GM13977 (cell line): ENCODE measurements around the gene FBP1.
A peak's percentile ranks its signal among the peaks of the same experiment; 100 is the strongest.

Source experiments
- DNase-seq: peaks from one replicate; pipeline ENCODE4 v3.0.0; 2012; ENCODE audit warnings: low spot score
- in situ Hi-C: fragments of 300-500 bp; cut with MboI; formaldehyde crosslinking; loops from one replicate; pipeline ENCODE4 v1.12.0; 2022; ENCODE audit warnings: low sequenced_read_pairs, low pct_unique_long_range_greater_than_20kb, mixed read lengths, inconsistent platforms; ENCODE audit not compliant: unreplicated experiment
- TF ChIP-seq, protein P1 (sequence below): IDR thresholded peaks from 2 replicates; pipeline ENCODE4 v1.5.1; 2012; ENCODE audit warnings: mild to moderate bottlenecking, control low read depth; ENCODE audit not compliant: insufficient read depth; ENCODE audit errors: extremely low read depth, missing control alignments

The FBP1 gene

GRCh38 chr9:94560237-94560636 lies 79.1 kb downstream of the FBP1 start:
- in situ Hi-C loops, result no loop called here
- no peak for DNase-seq
- TF ChIP-seq, protein P1, sequence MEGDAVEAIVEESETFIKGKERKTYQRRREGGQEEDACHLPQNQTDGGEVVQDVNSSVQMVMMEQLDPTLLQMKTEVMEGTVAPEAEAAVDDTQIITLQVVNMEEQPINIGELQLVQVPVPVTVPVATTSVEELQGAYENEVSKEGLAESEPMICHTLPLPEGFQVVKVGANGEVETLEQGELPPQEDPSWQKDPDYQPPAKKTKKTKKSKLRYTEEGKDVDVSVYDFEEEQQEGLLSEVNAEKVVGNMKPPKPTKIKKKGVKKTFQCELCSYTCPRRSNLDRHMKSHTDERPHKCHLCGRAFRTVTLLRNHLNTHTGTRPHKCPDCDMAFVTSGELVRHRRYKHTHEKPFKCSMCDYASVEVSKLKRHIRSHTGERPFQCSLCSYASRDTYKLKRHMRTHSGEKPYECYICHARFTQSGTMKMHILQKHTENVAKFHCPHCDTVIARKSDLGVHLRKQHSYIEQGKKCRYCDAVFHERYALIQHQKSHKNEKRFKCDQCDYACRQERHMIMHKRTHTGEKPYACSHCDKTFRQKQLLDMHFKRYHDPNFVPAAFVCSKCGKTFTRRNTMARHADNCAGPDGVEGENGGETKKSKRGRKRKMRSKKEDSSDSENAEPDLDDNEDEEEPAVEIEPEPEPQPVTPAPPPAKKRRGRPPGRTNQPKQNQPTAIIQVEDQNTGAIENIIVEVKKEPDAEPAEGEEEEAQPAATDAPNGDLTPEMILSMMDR, result no peak

- no peak for DNase-seq
- in situ Hi-C loops, result no loop called here
- TF ChIP-seq, protein P1, result no peak
Observed at GRCh38 chr9:94557376-94557775, 81.9 kb downstream of the FBP1 start.

DNA sequence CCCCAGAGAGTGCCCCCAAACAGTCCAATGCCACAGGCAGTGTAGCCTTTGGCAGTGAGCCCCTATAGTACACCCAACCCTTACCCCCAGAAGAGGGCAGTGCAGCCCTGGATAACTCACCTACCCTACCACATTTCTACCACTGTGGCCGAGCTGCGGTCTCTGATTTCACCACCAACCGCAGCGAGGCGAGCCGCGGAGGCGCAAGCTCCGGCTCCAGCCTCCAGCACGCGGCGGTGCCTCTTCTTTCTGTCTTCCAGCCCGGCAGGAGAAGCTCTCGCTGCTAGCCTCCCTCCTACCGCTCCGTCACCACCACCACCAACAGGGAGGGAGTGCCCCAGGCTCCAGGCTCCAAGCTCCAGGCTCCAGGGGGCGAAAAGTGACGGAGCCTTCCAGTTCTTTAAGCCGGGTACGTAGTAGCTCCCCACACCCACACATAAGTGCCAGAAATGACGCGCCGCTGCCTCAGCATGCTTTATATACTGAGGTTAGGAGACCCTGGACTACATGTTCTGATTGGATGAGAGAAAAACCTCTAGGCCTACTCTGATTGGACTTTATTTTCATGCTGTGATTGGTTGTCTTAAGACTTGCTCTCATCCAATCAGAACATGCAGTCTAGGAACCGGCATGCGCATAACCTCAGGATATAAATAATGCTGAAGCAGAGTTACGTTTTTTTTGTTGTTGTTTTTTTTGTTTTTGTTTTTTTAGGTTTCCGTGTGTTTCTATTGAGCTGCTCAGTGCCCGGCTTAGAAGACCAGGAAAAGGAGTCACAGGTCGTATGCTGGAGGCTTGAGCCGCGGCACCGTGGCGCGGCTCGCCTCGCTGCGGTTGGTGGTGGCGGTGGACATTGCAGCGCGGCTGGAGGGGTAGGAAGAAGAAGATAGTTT lies 84.6 kb downstream of the FBP1 start, which contains the start of gene PCAT7:
Gene PCAT7 (plus strand): TSS at position 645 of the 893 bp plus-strand sequence.
- TF ChIP-seq, protein P1, result peak; percentile 26
- DNase-seq, result peak; percentile 39
- in situ Hi-C loops, result no loop called here

DNA sequence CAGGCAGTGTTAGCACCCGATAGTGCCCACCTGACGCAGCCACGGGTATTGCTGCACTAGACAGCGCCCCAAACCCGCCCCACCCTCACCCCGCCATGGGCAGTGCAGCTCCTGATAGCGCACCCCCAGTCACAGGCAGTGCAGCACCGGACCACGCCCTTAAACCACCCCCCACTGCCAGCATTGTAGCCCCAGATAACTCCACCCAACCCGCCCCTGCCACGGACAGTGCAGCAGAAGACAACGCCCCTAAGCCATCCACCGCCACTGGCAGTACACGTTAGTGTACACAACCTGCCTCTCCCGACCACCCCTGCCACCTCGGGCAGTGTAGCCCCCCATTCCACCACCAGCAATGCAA lies 85.3 kb downstream of the FBP1 start:
- TF ChIP-seq, protein P1, result no peak
- in situ Hi-C loops, result no loop called here
- DNase-seq, result no peak
